HepG2 (cell line): ENCODE data around the gene ZBTB37. TPM values are rescaled to one million over a fixed set of nuclear protein-coding genes. Genes with fewer than 3 reads are reported as not detected.

ENCODE experiments used
- FLYWCH1 ChIP-seq: sonication (generic); formaldehyde crosslinking; IDR thresholded peaks from 2 replicates; pipeline ENCODE4 v1.8.1; 2023; ENCODE audit warnings: mild to moderate bottlenecking, missing genetic modification reagents
- HDAC6 ChIP-seq: fragments of 200-600 bp; sonication (generic); IDR thresholded peaks from 2 replicates; pipeline ENCODE4 v1.7.0; 2017; ENCODE audit warnings: mild to moderate bottlenecking, antibody characterized with exemption, low read length, low read depth
- MAF1 ChIP-seq: sonication (generic); formaldehyde crosslinking; IDR thresholded peaks from 2 replicates; pipeline ENCODE4 v1.5.0; 2020; ENCODE audit warnings: missing genetic modification reagents, borderline replicate concordance
- PAF1 ChIP-seq: IDR thresholded peaks from 2 replicates; pipeline ENCODE4 v1.6.1; 2016; ENCODE audit warnings: missing genetic modification reagents, missing compliant biosample characterization
- PRDM15 ChIP-seq: sonication (generic); formaldehyde crosslinking; IDR thresholded peaks from 2 replicates; pipeline ENCODE4 v1.4.0; 2020; ENCODE audit warnings: missing genetic modification reagents
- ZNF256 ChIP-seq: sonication (generic); formaldehyde crosslinking; conservative IDR thresholded peaks from 2 replicates; pipeline ENCODE4 v1.4.0; 2020; ENCODE audit warnings: missing genetic modification reagents
- polyA plus RNA-seq, 8 experiments: library from polyadenylated mRNA; depleted of rRNA in 3 of 8; stranded (reverse) in 7 of 8; unstranded in 1 of 8; fragments of >200 nt; fragmentation: Illumina TruSeq in 4 of 8; extraction: Trizol in 4 of 8; gene quantifications; 2 replicates each; pipeline versions ENCODE4 v1.2.1 to v1.2.3, GENCODE V29; 2011 to 2016; ENCODE audit warnings: low read depth in 4 of 8, missing spikeins in 1 of 8, mixed read lengths in 1 of 8; ENCODE audit not compliant: insufficient read depth in 1 of 8
- total RNA-seq, 5 experiments: library from RNA; depleted of rRNA; stranded (reverse); fragments of >200 nt; fragmentation: Illumina TruSeq; extraction: Trizol; gene quantifications; 2 replicates each; pipeline ENCODE4 v1.2.3, GENCODE V29; 2016; ENCODE audit warnings: low read depth in 1 of 5
- TF ChIP-seq, protein P1 (sequence below): sonication (generic); formaldehyde crosslinking; IDR thresholded peaks from one replicate; pipeline ENCODE4 v1.5.1; 2020; ENCODE audit warnings: mild to moderate bottlenecking, missing genetic modification reagents; ENCODE audit errors: not compliant biosample characterization

ZBTB37 gene
- total and polyA plus RNA-seq, 2 of the 13 experiments (the other 11 are each of a cell fraction or from before 2014, with no cell fraction given): 2.6 to 7.7 TPM

DNA sequence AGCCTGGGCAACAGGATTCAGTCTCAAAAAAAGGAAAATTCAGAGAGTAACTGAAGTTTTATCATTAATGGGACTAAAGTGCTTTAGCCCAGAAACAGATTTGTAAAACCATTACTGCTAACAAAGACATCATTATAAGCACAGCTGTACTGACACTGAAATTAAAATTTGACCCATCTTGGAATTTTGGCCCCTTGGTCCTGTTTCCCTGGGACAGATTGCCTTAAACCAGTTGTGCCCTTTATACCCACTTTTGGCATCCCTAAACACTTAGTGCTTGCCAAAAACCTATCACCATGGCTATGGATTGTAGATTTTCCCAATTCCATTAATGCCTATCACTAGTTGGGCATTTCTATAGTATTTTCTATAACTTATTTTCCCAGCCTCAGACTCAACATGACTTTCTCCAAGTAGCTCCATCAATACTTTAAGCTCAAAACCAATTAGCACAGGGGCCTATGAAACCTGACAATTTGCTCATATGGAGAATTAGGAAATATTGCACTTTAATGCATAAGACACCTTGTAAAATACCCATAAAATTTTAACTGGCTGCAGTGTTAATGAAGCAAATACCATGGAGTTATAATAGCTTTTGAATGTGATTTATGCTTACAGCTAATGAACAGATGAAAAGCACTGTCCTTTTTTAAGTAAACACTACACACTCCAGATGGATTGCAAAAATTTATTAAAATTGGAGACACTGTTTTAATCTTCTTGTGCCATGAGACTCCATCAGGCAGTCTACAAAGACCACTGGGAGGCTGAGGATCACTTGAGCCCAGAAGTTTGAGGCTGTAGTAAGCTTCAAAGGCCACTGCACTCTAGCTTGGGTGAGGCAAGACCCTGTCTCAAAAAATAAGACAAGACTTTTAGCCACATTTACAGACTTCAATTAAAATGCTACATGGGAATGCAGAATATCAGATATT lies 4.7 kb upstream of the ZBTB37 start (continued):
- TF ChIP-seq, protein P1, sequence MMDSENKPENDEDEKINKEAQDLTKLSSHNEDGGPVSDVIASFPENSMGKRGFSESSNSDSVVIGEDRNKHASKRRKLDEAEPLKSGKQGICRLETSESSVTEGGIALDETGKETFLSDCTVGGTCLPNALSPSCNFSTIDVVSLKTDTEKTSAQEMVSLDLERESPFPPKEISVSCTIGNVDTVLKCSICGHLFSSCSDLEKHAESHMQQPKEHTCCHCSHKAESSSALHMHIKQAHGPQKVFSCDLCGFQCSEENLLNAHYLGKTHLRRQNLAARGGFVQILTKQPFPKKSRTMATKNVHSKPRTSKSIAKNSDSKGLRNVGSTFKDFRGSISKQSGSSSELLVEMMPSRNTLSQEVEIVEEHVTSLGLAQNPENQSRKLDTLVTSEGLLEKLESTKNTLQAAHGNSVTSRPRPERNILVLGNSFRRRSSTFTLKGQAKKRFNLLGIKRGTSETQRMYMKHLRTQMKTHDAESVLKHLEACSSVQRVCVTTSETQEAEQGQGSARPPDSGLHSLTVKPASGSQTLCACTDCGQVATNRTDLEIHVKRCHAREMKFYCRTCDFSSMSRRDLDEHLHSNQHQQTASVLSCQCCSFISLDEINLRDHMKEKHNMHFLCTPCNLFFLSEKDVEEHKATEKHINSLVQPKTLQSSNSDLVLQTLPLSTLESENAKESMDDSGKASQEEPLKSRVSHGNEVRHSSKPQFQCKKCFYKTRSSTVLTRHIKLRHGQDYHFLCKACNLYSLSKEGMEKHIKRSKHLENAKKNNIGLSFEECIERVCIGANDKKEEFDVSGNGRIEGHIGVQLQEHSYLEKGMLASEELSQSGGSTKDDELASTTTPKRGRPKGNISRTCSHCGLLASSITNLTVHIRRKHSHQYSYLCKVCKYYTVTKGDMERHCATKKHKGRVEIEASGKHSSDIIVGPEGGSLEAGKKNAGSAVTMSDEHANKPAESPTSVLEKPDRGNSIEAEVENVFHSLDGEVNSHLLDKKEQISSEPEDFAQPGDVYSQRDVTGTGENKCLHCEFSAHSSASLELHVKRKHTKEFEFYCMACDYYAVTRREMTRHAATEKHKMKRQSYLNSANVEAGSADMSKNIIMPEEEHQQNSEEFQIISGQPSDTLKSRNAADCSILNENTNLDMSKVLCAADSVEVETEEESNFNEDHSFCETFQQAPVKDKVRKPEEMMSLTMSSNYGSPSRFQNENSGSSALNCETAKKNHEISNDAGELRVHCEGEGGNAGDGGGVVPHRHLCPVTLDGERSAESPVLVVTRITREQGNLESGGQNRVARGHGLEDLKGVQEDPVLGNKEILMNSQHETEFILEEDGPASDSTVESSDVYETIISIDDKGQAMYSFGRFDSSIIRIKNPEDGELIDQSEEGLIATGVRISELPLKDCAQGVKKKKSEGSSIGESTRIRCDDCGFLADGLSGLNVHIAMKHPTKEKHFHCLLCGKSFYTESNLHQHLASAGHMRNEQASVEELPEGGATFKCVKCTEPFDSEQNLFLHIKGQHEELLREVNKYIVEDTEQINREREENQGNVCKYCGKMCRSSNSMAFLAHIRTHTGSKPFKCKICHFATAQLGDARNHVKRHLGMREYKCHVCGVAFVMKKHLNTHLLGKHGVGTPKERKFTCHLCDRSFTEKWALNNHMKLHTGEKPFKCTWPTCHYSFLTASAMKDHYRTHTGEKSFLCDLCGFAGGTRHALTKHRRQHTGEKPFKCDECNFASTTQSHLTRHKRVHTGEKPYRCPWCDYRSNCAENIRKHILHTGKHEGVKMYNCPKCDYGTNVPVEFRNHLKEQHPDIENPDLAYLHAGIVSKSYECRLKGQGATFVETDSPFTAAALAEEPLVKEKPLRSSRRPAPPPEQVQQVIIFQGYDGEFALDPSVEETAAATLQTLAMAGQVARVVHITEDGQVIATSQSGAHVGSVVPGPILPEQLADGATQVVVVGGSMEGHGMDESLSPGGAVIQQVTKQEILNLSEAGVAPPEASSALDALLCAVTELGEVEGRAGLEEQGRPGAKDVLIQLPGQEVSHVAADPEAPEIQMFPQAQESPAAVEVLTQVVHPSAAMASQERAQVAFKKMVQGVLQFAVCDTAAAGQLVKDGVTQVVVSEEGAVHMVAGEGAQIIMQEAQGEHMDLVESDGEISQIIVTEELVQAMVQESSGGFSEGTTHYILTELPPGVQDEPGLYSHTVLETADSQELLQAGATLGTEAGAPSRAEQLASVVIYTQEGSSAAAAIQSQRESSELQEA: no peak
- peak; percentile 66; the same call in 1 of the 2 replicates for TF ChIP-seq PAF1 (CRISPR knock-in tag)
- no peak for TF ChIP-seq ZNF256
- no peak for TF ChIP-seq PRDM15
- no peak for TF ChIP-seq MAF1 (CRISPR knock-in tag)
- TF ChIP-seq HDAC6: no peak
- TF ChIP-seq FLYWCH1 (CRISPR knock-in tag): no peak
